Measurements from ENCODE around the gene PAM. TPM values are rescaled to one million over a fixed set of nuclear protein-coding genes. Genes with fewer than 3 reads are reported as not detected.
"Not testable (repeated sequence)": the region's sequence is repeated elsewhere in the genome, so short reads cannot be mapped to it uniquely, and the experiment has no call there.

Gene PAM
- total RNA-seq, 1 experiment from 2014 or later, result 110 TPM

DNA sequence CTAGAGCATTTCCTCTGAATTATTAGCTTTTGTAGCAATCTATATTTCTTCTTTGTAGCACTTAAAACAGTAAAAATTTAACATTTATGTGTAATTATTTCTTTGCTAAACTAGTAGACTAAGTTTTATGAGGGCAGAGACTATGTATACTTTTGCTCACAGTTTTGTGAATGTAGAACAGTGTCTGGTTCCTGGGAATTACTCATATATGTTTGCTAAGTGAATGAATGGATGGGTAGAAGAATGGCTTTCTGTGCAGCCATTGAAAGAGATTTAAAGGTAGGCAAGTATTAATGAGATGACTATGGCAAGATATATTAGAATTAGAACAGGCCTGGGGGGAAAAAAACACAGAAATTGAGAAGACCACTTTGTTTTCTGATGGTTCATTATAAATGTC is 140.1 kb downstream of the PAM start:
- DNase-seq (ENCODE audit: low read depth), result no peak

DNA sequence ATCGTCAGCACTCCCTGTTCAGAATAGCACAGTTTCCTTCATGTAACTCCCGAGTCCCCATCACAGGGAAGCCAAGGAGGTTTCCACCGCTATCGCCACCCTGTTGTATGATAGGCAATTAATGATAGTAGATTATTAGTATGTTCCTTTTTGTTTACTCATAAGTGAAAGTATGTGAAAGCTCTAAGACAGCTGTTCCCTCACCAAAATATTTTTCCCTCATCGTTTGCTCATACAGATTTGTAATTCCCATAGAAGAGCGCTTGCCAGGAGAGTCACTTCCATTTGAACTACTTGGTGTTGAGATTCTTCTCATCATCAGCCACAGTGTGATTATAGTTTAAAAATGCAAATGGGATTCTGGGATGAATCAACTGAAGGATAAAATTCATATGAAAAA is 140.9 kb downstream of the PAM start:
- DNase-seq (ENCODE audit: low read depth), result no peak

DNA sequence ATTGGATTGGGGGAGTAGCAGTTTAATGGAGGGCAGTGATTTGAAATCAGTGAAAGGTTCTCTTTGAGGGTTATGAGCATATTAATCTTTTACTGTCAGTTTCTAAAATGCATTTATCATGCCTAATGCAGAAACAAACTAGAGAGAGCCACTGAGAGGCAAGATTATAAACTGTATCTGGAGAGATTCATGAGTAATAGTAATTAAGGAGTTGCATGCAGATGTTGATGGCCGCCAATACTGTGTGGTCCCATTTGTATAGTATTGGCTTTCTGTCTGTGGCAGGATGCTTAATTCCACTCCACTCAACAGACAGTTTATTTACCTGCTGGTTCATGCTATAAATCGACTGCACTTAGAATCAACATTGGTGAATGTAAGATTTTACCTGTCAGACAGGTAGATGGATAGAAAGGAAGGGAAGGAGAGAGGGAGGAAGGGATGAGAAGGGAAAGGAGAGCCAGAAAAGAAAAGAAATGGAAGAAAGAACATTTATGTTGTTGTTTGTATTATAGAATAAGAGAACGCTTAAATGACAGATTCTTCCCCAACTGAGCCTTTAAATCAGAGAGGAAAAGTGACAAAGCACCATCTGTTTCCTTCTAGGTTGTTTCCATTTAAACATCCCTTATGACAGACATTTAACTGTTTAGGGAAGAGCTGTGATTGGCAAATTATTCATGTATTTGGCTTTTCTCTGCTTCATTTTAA is 146.5 kb downstream of the PAM start:
- DNase-seq (ENCODE audit: low read depth), result no peak

DNA sequence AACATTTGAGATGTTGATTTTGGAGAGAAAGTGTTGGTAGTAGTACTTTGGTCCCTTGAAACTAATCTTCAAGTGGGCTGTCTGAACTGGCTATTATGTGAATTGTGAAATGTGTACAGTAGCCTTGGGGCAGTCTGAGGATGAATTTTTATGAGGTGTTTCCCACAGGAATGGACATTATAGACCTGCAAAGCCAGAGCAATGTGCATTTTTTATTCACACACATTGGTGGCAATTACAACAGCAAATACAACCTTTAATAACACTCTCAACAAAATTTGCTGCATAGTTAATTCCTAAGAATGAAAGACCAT is 147.0 kb downstream of the PAM start:
- DNase-seq (ENCODE audit: low read depth), result no peak

DNA sequence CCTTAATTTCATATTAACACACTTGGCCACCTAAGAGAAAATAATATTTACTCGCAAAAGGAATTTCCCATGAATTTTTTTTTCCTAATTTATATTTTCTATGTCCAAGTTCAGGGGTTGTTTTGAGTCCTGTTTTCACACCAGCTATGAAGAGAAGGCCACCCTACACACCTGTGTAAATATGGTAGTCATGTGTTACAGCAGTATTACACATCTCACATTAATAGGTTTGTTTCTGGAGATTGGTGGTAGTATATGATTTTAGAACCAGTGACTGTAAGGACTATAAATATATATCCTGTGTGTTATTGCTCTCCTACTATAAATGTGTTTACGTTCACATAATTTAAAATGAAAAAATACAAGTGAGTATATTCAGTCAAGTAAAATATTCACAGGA is 147.5 kb downstream of the PAM start:
- no peak for DNase-seq (ENCODE audit: low read depth)

DNA sequence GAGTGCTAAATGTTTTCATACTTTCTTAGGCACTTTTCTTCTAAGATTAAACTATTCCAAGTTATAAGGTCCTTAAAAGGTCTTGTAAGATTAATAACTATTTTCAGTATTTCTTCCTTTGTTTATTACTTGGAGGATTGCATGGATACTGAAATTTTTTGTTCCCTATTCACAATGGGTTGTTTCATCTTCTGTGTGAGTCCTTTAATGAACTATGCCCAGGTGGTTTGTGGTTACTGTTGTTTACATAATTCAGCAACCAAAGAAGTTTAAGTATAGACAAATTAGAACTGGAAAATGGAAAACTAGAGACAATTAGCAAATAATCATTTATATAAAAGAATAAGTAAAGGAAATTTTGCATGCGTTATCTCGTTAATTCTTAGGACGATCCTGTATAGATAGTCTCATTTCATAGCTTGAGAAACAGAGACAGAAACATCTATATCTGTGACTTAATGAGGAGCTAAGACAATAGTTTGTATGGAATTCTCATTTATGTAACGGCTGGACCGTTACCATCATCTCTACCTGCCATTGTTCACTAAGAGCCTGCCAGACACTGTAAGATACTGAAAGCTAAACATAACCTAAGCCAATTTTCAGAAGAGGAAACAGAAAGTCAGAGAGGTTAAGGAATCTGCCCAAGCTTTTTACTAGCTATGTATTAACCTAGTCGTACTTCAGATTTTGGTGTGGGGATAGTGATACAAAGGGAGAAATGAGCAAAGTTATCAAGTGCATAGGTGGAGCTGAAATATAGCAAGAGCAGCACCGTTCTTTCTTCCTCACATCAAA is 148.2 kb downstream of the PAM start:
- no peak for DNase-seq (ENCODE audit: low read depth)

DNA sequence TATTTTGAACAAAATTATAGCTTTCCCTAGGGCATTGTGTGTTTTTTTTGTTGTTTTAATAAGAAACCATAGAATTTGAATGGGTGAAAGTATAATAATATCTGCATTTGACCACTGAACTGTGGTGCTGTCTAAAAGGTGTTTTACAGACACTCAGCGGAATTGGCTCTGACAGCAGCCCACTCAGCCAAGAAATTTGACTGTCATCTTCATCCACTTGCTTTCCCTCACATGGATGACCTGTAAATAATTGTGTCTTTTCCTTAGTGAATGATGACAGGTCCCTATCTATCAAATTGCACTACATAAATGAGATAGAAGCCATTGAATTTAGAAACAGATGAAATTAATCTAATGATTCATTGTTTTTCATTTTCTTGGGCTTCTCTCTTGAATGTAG is 150.0 kb downstream of the PAM start:
- no peak for DNase-seq (ENCODE audit: low read depth)

DNA sequence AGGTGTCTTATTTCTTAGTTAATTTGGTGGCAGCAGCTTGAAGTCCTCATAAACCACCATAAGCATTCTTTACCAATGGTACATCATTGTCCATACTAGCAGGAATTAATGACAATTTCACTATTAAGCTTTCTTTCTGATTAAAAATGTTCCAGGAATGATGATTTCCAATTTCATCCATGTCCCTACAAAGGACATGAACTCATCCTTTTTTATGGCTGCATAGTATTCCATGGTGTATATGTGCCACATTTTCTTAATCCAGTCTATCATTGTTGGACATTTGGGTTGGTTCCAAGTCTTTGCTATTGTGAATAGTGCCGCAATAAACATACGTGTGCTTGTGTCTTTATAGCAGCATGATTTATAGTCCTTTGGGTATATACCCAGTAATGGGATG is 152.0 kb downstream of the PAM start:
- not testable (repeated sequence) for DNase-seq (ENCODE audit: low read depth)

DNA sequence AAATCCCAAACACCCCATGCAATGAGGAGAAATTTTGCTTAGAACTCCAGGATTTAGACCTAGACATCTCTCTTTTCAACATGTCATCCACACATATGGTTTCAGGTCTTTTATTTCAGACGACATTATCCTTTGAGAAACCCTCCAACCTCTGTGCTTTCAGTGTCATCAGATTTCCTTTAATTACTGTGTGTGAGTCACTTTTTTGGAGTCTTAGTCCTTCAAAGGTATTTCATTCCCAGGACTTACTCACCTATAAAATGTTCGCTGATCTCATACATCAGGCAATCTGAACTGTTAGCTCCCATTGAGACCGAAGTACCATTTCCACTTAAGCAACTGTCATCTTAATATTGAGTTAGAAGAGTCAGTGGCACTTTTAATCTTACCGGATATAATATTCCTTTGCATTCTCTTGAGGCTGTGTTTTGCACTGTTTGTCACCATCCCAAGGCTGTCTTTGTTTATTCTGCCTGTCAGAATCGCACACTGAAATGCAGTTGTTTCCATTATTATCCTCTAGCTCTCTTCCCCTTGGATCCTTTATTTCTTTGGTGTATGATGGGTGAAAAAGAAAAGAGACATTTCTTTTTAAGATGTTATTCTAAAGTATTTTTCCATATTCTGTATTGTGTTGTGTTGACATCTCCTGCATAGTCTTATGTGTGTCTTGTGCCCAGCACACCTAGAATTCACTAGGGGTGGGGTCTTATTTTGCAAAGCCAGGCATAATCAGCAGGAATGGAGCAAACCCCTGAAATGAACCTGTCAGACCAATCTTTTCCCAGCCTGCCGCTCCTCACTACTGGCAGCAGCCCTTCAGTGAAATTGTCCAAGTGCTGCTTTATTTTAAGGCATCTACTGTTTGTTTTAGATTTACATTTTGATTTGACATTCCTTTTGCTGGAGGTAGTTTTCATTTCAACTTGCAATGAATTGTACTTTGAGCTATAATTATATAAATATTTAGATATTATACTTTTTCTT is 155.4 kb downstream of the PAM start:
- peak; percentile 88 for DNase-seq (ENCODE audit: low read depth)

DNA sequence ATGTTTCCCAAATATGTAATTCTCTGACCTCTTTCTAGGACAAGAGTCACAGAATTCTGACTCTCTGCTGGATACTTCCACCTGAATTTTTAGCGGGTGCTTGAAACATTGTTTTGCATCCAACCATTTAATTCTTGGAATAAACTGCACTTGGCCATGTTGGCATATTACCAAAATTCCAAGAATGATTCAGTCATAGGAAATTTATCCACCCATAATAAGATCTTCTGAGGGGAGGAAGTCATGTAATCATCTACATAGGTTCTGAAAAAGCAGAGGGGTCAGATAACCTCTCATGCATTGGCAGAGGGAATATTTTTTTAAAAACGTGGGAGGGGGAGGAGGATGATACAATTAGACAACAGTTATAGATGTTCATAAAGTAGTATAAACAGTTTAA is 156.9 kb downstream of the PAM start:
- DNase-seq (ENCODE audit: low read depth), result peak; percentile 80

DNA sequence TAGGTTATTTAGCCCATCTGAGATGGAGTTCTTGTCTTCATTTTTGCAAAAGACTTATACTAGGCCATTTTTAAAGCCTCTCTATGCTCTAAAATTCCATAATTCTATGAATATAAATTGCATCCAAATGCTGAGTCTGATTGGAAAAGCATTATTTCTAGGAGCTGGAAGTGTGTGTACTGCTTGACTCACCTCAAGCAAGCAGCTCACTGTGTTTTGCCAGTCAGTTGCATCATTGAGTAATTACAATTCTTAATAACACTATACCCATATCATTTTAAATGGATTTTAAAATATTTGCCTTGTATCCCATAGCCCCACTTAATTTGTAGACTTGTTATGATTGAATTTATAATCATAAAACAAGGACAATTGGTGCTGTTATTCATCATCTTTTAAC is 161.0 kb downstream of the PAM start:
- no peak for DNase-seq (ENCODE audit: low read depth)

DNA sequence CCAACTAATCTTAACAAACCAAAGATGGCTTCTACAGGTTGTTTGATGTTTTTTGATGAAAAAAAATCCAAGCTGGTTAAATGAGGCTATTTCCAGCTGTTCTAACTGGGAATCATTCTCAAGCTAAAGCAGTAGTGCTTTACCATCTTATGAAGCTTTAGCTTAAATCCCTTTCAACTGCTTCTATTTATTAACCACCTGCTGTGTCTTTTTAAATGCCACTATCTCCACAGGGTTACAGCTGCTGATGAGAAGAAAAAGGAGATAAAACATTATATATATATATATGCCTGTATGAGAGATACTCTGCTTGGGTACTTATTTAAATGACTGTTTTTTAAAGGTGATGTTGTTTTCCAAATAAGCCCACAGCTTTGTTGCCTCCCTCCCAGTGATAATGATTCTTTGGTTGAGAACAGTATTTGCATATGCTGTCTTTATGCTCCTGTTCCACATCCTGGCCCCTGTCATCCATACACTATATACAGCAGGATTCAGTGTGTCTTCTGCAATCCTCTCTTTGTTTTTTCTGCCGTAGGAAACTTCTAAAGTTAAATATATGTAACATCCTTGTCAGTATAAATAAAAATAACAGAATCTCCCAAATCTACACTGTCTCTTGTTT is 164.0 kb downstream of the PAM start:
- no peak for DNase-seq (ENCODE audit: low read depth)

DNA sequence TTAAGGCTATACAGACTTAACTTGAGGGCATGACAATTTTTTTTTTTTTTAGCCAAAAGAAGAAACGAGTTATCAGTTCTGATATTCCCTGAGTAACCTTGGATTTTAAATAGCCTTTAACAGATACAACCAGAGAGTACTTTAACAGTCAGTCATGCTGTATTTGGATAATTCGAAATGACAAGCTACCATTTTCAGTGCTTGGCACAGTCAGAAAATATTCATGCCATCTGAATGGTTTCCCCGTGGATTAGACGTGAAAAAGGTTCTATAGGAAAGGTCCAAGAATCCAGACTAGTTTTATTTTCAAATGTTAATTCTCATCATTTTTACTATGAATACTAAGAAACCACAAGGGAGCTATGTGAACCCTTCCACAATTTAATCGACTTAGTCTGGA is 165.7 kb downstream of the PAM start:
- no peak for DNase-seq (ENCODE audit: low read depth)

DNA sequence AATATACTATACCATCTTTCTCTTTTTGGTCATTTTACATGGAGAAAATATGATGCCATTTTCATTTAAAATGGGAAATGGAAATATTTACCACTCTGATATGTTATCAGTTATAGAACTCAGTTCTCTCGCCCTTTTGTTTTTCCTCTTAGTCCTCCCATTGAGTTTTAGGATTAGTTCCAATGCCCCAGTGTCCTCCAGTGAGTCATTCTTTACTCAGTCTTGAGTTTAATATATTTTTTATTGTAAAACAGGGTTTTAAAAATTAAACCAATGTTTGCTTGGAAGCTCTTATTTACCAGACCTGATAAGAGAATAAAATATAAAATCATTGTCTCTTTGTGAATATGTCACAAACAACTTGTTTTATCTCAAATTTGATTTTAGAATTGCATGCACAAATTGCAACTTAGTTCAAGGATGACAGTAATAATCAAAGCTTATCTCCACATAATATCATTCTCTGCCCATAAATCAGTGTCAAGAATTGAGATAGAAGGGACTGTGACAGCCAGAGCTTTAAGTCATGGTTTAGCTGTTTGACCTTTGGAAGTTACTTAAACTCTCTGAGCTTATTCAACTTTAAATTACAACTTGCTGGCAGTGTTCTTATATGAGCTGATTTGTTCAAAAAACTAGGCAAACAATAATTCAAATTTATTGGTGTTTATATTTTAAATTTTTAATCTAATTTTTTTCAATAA is 166.4 kb downstream of the PAM start:
- DNase-seq (ENCODE audit: low read depth), result no peak

DNA sequence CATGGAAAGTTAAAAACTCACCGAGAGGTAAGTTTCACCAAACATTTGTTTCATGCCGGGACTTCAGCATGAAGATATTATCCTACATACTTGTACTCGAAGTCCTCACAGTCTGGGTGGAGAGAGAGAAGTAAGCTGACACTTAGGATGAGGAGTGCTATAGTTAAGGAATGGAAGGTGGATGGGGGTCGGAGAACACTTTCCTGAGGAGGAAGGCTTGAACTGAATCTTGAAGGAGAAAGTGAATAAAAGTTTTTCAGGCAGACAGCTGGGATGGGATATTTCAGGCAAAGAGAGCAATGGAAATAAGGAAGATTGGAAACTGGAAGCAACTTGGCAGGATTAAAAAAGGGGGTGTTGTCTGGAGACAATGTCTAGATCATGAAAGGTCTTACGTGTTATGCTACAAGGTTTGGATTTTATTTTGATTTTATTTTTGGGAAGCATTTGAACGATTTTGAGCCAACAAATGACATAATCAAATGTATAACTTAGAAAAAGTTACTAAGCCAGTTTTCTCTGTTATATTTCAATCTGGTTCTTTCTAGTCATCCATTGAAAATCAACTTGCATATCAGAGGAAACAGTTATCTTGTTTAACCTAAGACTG is 167.1 kb downstream of the PAM start:
- no peak for DNase-seq (ENCODE audit: low read depth)

DNA sequence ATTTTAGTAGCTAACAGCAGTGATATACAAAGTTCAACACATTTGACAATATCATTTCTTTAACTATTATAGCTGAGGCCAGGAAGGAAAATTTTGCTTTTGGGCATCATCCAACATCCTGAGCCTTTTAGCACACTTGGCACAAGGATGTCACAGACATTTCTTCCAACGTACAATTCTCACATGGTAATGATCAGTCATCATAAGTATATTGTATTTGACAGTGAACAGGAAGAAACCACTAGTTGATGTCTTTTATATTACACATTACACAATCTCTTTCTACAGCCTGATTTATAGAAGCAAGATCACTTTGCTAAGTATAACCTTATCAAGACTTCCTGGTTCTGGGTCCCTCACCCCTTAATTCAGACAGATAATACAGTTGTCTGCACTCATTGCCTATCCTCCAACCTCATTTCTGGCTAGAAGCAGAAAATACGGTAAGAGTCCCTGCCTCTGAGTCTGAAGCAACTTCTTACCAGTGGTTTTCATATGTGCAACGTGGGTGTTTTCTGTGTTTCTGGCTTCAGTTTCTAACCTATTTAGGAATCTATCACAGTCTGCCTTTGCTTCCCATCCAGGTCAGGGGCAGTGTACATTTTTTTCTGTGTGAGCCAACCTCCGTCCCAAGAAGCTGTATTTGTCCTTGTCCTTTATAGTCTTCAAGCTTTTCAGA is 167.8 kb downstream of the PAM start:
- no peak for DNase-seq (ENCODE audit: low read depth)

DNA sequence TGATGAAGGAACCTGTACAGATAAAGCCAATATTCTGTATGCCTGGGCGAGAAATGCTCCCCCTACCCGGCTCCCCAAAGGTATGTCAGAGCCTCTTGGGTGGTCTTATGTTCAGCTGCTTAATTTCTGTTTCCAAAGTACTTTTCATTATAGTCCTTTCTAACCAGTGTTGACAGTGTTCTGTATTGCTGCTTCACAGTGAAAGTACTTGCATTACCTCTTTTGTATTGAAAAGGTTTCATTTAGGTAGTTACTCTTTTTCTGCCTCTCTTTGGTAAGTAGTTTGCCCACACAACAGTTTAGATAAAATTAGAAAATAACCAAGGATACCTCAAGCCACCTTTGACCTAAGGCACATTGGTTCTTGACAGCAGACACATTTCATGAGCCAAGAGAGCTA is 169.9 kb downstream of the PAM start:
- DNase-seq (ENCODE audit: low read depth), result no peak

DNA sequence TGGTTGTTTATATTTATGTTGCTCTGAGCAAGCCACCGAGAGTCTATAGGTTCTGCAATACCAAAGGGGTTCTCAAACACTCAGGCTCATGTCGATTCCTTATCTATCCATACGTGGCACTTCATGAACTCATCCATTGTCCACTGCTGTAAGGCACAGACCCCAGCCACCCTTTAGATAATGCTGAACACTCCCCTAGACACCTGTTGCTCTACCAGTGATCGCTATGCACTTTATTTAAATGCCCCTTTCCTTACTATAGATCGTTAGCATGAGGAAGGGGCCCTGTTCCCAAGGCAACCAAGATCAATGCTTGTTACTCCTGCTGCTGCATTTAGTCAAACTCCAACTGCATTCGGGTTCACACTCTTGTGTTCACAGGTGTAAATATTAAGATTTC is 171.9 kb downstream of the PAM start:
- DNase-seq (ENCODE audit: low read depth), result no peak

DNA sequence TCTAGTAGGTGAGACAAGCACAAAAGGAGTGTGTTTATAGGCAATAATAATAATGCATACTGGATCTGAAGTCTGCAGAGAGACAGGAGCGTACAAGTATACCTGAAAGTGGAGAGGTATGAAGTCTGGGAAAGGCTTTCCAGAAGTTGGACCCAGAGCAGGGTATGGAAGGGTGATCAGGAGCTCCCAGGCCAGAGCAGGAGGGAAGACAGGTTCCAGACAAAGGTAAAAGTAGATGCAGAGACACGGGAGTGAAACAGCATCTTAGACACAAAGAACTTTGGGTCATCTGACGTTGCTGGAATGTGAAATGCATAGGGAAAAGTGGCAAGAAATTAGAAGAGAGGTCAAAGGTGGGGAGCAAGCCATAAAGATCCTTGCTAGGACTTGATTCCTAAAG is 175.1 kb downstream of the PAM start:
- DNase-seq (ENCODE audit: low read depth), result no peak
